Breast epithelium (tissue), 4 donors: ENCODE measurements around the gene PFN1. TPM values are rescaled to one million over a fixed set of nuclear protein-coding genes. Genes with fewer than 3 reads are reported as not detected.

Experiments used
- DNase-seq, 2 donors: peaks; one replicate each; pipeline ENCODE4 v3.0.0-alpha.2; 2019; ENCODE audit warnings: low spot score in 2 of 2
- H3K27ac ChIP-seq, 2 donors: fragments of 200-600 bp; sonication (generic) in 1 of 2; one replicate each; pipeline ENCODE4 v1.5.1; 2016 to 2019; ENCODE audit warnings: mild to moderate bottlenecking in 1 of 2
- H3K27me3 ChIP-seq, 2 donors: fragments of 200-600 bp; sonication (generic) in 1 of 2; one replicate each; pipeline versions ENCODE4 v1.5.1 to v1.6.0; 2017 to 2019; ENCODE audit warnings: control low read depth in 1 of 2, mild to moderate bottlenecking in 1 of 2
- H3K36me3 ChIP-seq: fragments of 200-600 bp; one replicate; pipeline ENCODE4 v1.5.1; 2019
- H3K4me1 ChIP-seq, 2 donors: fragments of 200-600 bp; sonication (generic); one replicate each; pipeline ENCODE4 v1.5.1; 2016 to 2019; ENCODE audit warnings: control low read depth in 1 of 2
- H3K4me3 ChIP-seq, 3 donors: fragments of 200-600 bp; sonication (generic); 1 replicate in 2 of 3; 2 replicates in 1 of 3; pipeline ENCODE4 v1.5.1; 2016 to 2019; ENCODE audit warnings: mild to moderate bottlenecking in 3 of 3, moderate library complexity in 2 of 3
- H3K9me3 ChIP-seq, 2 donors: fragments of 200-600 bp; sonication (generic) in 1 of 2; one replicate each; pipeline ENCODE4 v1.5.1; 2016 to 2019; ENCODE audit warnings: control low read depth in 1 of 2
- POLR2A ChIP-seq: fragments of 450-650 bp; IDR thresholded peaks from one replicate; pipeline ENCODE4 v1.6.1; 2016; ENCODE audit warnings: antibody characterized with exemption, mild to moderate bottlenecking, moderate library complexity
- POLR2AphosphoS5 ChIP-seq, 3 donors: sonication (generic); formaldehyde crosslinking; IDR thresholded peaks; one replicate each; pipeline ENCODE4 v1.6.1; 2017; ENCODE audit warnings: antibody characterized with exemption in 3 of 3
- intact Hi-C: fragments of 100-400 bp; cut with DNase I; formaldehyde crosslinking; loops from one replicate; pipeline ENCODE4 v1.15.1; 2023; ENCODE audit warnings: low total_unique reads
- total RNA-seq, 3 donors: library from RNA; depleted of rRNA; stranded (reverse); fragments of >200 nt; gene quantifications; one replicate each; pipeline ENCODE4 v1.1.0, GENCODE V29; 2016
- TF ChIP-seq, protein P1 (sequence below), 3 donors: fragments of 450-650 bp; IDR thresholded peaks; one replicate each; pipeline ENCODE4 v1.5.1; 2016 to 2017; ENCODE audit warnings: antibody characterized with exemption in 3 of 3, mild to moderate bottlenecking in 3 of 3, moderate library complexity in 3 of 3

PFN1 gene
- total RNA-seq, 3 donors from 2014 or later: 290 to 487 (median 379) TPM

GRCh38 chr17:4901648-4902344, 46.5 kb downstream of the PFN1 start:
- H3K27ac ChIP-seq: peak overlapping the region; percentile 52 to 67

GRCh38 chr17:4901108-4901647, 47.2 kb downstream of the PFN1 start:
- intact Hi-C loops: loop anchor here (10.0 kb wide), 1 partner anchor 84 kb away; the partner anchor contains the start of gene CAMTA2
- no peaks in the 10 kb centered on the region for H3K9me3 ChIP-seq
- H3K27ac ChIP-seq: peak overlapping the region; percentile 34 to 52
- TF ChIP-seq POLR2AphosphoS5 (IDR thresholded peaks at IDR 0.05): no peak
- H3K36me3 ChIP-seq: peaks cover 6% of the 10 kb centered on the region
- peaks cover 0 to 3% of the 10 kb centered on the region in 2 donors for H3K4me1 ChIP-seq
- no peaks in the 10 kb centered on the region for H3K27me3 ChIP-seq
- peak overlapping the region in 1 of 3 donors; percentile 73 for H3K4me3 ChIP-seq
- no peak for DNase-seq

More at GRCh38 chr17:4901648-4902344, 46.5 kb downstream of the PFN1 start:
- peak in 1 of 2 donors; percentile 50 for DNase-seq
- intact Hi-C loops: loop anchor here (10.0 kb wide), 1 partner anchor 83 kb away; the partner anchor contains the start of gene CAMTA2
- H3K4me3 ChIP-seq: no peak overlapping the region
- peaks cover 0 to 3% of the 10 kb centered on the region in 2 donors for H3K4me1 ChIP-seq
- H3K36me3 ChIP-seq: peaks cover under 1% of the 10 kb centered on the region
- TF ChIP-seq, protein P1, sequence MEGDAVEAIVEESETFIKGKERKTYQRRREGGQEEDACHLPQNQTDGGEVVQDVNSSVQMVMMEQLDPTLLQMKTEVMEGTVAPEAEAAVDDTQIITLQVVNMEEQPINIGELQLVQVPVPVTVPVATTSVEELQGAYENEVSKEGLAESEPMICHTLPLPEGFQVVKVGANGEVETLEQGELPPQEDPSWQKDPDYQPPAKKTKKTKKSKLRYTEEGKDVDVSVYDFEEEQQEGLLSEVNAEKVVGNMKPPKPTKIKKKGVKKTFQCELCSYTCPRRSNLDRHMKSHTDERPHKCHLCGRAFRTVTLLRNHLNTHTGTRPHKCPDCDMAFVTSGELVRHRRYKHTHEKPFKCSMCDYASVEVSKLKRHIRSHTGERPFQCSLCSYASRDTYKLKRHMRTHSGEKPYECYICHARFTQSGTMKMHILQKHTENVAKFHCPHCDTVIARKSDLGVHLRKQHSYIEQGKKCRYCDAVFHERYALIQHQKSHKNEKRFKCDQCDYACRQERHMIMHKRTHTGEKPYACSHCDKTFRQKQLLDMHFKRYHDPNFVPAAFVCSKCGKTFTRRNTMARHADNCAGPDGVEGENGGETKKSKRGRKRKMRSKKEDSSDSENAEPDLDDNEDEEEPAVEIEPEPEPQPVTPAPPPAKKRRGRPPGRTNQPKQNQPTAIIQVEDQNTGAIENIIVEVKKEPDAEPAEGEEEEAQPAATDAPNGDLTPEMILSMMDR (IDR thresholded peaks at IDR 0.05): no peak
- TF ChIP-seq POLR2A (no peak), POLR2AphosphoS5 (IDR thresholded peaks at IDR 0.05) (no peak)
- H3K27me3 ChIP-seq: no peaks in the 10 kb centered on the region
- no peaks in the 10 kb centered on the region for H3K9me3 ChIP-seq

- intact Hi-C loops: loop anchor here (10.0 kb wide), 1 partner anchor 84 kb away; the partner anchor contains the start of gene CAMTA2
These were observed 47.9 kb downstream of the PFN1 start for GRCh38 chr17:4900231-4901107.

DNA sequence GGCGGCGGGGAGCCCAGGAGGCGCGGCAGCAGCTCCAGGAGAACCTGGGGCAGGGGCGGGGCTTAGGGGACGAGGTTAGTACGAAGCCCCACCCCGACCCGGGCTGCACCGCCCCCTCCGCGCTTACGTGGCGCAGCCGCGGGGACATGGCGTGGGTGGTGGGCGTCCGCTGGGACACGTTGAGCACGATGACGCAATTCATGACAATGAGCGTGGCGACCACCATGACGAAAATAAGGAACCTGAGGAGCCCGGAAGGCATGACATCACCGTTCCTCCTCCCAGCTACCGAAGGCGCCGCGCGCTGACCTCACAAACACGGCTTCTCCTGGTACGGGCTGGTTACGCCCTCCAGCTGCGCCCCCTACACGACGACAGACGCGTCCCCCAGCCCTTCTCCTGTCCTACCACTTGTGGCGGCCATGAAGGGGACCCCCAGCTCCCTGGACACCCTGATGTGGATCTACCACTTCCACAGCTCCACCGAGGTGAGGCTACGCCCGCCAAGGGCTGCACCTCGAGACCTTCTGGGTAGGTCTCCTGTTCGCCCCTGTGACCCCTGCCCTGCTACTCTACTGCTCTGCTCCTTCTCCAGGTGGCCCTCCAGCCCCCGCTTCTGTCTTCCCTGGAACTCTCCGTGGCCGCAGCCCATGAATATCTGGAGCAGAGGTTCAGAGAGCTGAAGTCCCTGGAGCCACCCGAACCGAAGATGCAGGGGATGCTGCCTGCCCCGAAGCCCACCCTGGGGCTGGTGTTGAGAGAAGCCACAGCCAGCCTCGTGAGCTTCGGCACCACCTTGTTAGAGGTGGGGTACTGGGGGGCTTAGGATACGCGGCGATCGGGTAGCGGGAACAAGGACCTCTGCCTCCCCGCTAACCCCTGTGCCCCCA, 48.7 kb downstream of the PFN1 start, which contains the start of gene C17orf107:
Gene C17orf107, plus strand, starts transcription at position 196 of the 890 bp plus-strand sequence. Its CDS starts 227 bp downstream, at position 423.
- intact Hi-C loops: loop anchor here (10.0 kb wide), 1 partner anchor 85 kb away; the partner anchor contains the start of gene CAMTA2
- TF ChIP-seq POLR2A (peak; percentile 10), POLR2AphosphoS5 (IDR thresholded peaks at IDR 0.05) (peak; percentile 14 to 89 (median 38))
- TF ChIP-seq, protein P1 (IDR thresholded peaks at IDR 0.05): no peak
- peak; percentile 87 to 94 for DNase-seq
- Histone ChIP-seq H3K4me3 (peak within 1 kb of the TSS; percentile 47 to 73 (median 67)), H3K27ac (peak within 1 kb of the TSS; percentile 83 to 91), H3K27me3 (no peaks in the 10 kb centered on the region), H3K36me3 (peaks cover 6% of the 10 kb centered on the region), H3K4me1 (peaks cover 0 to 3% of the 10 kb centered on the region in 2 donors), H3K9me3 (no peaks in the 10 kb centered on the region)

More at GRCh38 chr17:4900231-4901107, 47.9 kb downstream of the PFN1 start:
- H3K36me3 ChIP-seq: peaks cover 6% of the 10 kb centered on the region
- peak overlapping the region; percentile 83 to 91 for H3K27ac ChIP-seq
- no peaks in the 10 kb centered on the region for H3K27me3 ChIP-seq
- TF ChIP-seq, protein P1 (IDR thresholded peaks at IDR 0.05): no peak
- TF ChIP-seq POLR2AphosphoS5 (IDR thresholded peaks at IDR 0.05) (no peak), POLR2A (no peak)
- peaks cover 0 to 3% of the 10 kb centered on the region in 2 donors for H3K4me1 ChIP-seq
- H3K9me3 ChIP-seq: no peaks in the 10 kb centered on the region
- no peak for DNase-seq
- peak overlapping the region; percentile 47 to 73 (median 67) for H3K4me3 ChIP-seq
